A673 (cell line): ENCODE measurements around the gene BLACAT1.

ENCODE experiments used
- EZH2 ChIP-seq: fragments of 200-600 bp; sonication (generic); IDR thresholded peaks from 2 replicates; pipeline ENCODE4 v1.6.1; 2017; ENCODE audit warnings: borderline replicate concordance, low read depth, mild to moderate bottlenecking, mixed read lengths, antibody characterized with exemption, low read length; ENCODE audit not compliant: poor library complexity, severe bottlenecking
- TF ChIP-seq, protein P1 (sequence below): fragments of 300-800, 200-600 bp; sonication (generic); conservative IDR thresholded peaks from 2 replicates; pipeline ENCODE4 v1.5.1; 2017; ENCODE audit warnings: low read depth, mild to moderate bottlenecking, antibody characterized with exemption, low read length, moderate library complexity, mixed read lengths

DNA sequence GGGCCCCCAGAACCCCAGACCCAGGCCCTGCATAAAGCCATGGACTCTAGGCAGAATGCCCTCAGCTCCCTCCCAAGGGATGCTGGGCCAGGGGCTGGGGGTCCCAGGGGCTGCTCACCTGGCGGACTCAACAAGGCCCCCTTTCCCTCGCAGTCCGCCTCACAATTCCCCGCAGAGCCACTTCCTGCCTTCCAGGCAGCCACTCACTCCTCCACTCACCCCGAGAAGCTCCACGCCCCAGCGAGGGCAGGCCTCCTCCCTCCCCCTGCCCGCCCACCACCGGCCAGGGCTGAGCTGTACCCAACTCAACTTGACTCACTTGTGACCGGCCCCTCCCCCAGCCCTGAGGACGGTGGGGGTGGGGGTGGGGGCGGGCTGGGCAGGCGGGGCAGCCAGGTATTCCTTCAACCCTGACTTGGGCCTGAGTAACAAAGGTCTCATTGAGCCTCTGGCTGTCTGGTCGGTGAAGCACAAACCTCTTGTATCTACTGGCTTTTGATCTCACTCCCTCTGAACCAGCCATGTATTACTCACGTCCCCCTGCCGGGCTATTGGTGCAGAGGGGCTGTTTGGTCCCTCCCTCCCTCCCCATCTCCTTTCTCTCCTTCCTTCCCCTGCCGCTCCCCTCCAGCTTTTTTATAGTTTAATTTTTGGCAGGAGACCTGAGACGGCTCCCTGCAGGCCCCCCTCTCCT lies 5.9 kb downstream of the BLACAT1 start:
- TF ChIP-seq, protein P1, sequence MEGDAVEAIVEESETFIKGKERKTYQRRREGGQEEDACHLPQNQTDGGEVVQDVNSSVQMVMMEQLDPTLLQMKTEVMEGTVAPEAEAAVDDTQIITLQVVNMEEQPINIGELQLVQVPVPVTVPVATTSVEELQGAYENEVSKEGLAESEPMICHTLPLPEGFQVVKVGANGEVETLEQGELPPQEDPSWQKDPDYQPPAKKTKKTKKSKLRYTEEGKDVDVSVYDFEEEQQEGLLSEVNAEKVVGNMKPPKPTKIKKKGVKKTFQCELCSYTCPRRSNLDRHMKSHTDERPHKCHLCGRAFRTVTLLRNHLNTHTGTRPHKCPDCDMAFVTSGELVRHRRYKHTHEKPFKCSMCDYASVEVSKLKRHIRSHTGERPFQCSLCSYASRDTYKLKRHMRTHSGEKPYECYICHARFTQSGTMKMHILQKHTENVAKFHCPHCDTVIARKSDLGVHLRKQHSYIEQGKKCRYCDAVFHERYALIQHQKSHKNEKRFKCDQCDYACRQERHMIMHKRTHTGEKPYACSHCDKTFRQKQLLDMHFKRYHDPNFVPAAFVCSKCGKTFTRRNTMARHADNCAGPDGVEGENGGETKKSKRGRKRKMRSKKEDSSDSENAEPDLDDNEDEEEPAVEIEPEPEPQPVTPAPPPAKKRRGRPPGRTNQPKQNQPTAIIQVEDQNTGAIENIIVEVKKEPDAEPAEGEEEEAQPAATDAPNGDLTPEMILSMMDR, result no peak
- no peak for TF ChIP-seq EZH2
